Nephron (organoid): ENCODE measurements around the gene SYT14.

Experiments
- H3K27ac Mint-ChIP-seq, 3 experiments: 2 replicates each; pipeline ENCODE4 v1.8.0; 2020; ENCODE audit warnings: mixed read lengths in 3 of 3, mild to moderate bottlenecking in 2 of 3, moderate library complexity in 1 of 3
- H3K27me3 Mint-ChIP-seq: 2 replicates; pipeline ENCODE4 v1.8.0; 2021; ENCODE audit warnings: low read depth, mild to moderate bottlenecking, moderate library complexity, mixed read lengths
- H3K36me3 Mint-ChIP-seq: 2 replicates; pipeline ENCODE4 v1.8.0; 2020; ENCODE audit warnings: low read depth, mixed read lengths
- H3K4me1 Mint-ChIP-seq: 2 replicates; pipeline ENCODE4 v1.8.0; 2020; ENCODE audit warnings: mixed read lengths
- H3K4me3 Mint-ChIP-seq, 3 experiments: 2 replicates each; pipeline ENCODE4 v1.8.0; 2020; ENCODE audit warnings: mild to moderate bottlenecking in 3 of 3, mixed read lengths in 3 of 3, moderate library complexity in 2 of 3
- H3K9me3 Mint-ChIP-seq: 2 replicates; pipeline ENCODE4 v1.8.0; 2020; ENCODE audit warnings: mixed read lengths
- CTCF ChIP-seq, 3 experiments: fragments of 200-600 bp; sonication (generic); IDR thresholded peaks; one replicate each; pipeline ENCODE4 v1.5.0; 2021; ENCODE audit warnings: antibody characterized with exemption in 3 of 3; ENCODE audit not compliant: unreplicated experiment in 3 of 3

The SYT14 gene

GRCh38 chr1:210072129-210072528, 134.1 kb downstream of the SYT14 start:
- no peak overlapping the region for H3K27ac Mint-ChIP-seq
- peaks cover 6% of the 10 kb centered on the region for H3K4me1 Mint-ChIP-seq
- no peak overlapping the region for H3K4me3 Mint-ChIP-seq
- no peaks in the 10 kb centered on the region for H3K36me3 Mint-ChIP-seq
- no peak for TF ChIP-seq CTCF (IDR thresholded peaks at IDR 0.05; ENCODE audit: unreplicated experiment in 3 of 3)
- no peaks in the 10 kb centered on the region for H3K27me3 Mint-ChIP-seq
- no peaks in the 10 kb centered on the region for H3K9me3 Mint-ChIP-seq

GRCh38 chr1:210072896-210073504, 135.0 kb downstream of the SYT14 start:
- H3K9me3 Mint-ChIP-seq = no peaks in the 10 kb centered on the region
- H3K27ac Mint-ChIP-seq = no peak overlapping the region
- H3K4me1 Mint-ChIP-seq = peaks cover 6% of the 10 kb centered on the region
- no peak for TF ChIP-seq CTCF (IDR thresholded peaks at IDR 0.05; ENCODE audit: unreplicated experiment in 3 of 3)
- no peak overlapping the region for H3K4me3 Mint-ChIP-seq
- H3K36me3 Mint-ChIP-seq = no peaks in the 10 kb centered on the region
- no peaks in the 10 kb centered on the region for H3K27me3 Mint-ChIP-seq

- Mint-ChIP-seq H3K4me3 (no peak overlapping the region), H3K36me3 (no peaks in the 10 kb centered on the region), H3K4me1 (peaks cover 6% of the 10 kb centered on the region), H3K9me3 (no peaks in the 10 kb centered on the region), H3K27ac (no peak overlapping the region), H3K27me3 (no peaks in the 10 kb centered on the region)
- TF ChIP-seq CTCF (IDR thresholded peaks at IDR 0.05; ENCODE audit: unreplicated experiment in 3 of 3) = no peak
These were observed 136.9 kb downstream of the SYT14 start for GRCh38 chr1:210074904-210075303.

GRCh38 chr1:210076620-210077019, 138.6 kb downstream of the SYT14 start:
- Mint-ChIP-seq H3K27me3 (no peaks in the 10 kb centered on the region), H3K9me3 (no peaks in the 10 kb centered on the region), H3K4me1 (peaks cover 6% of the 10 kb centered on the region), H3K36me3 (no peaks in the 10 kb centered on the region), H3K4me3 (no peak overlapping the region), H3K27ac (no peak overlapping the region)
- no peak for TF ChIP-seq CTCF (IDR thresholded peaks at IDR 0.05; ENCODE audit: unreplicated experiment in 3 of 3)

- no peaks in the 10 kb centered on the region for H3K9me3 Mint-ChIP-seq
- TF ChIP-seq CTCF (IDR thresholded peaks at IDR 0.05; ENCODE audit: unreplicated experiment in 3 of 3) = no peak
- no peaks in the 10 kb centered on the region for H3K27me3 Mint-ChIP-seq
- H3K4me3 Mint-ChIP-seq = no peak overlapping the region
- H3K4me1 Mint-ChIP-seq = no peaks in the 10 kb centered on the region
- H3K36me3 Mint-ChIP-seq = no peaks in the 10 kb centered on the region
- no peak overlapping the region for H3K27ac Mint-ChIP-seq
These were observed 143.5 kb downstream of the SYT14 start for GRCh38 chr1:210081494-210081893.

GRCh38 chr1:210085359-210085758, 147.3 kb downstream of the SYT14 start:
- H3K4me1 Mint-ChIP-seq = no peaks in the 10 kb centered on the region
- no peak overlapping the region for H3K4me3 Mint-ChIP-seq
- TF ChIP-seq CTCF (IDR thresholded peaks at IDR 0.05; ENCODE audit: unreplicated experiment in 3 of 3) = no peak
- H3K36me3 Mint-ChIP-seq = no peaks in the 10 kb centered on the region
- no peak overlapping the region for H3K27ac Mint-ChIP-seq
- H3K27me3 Mint-ChIP-seq = no peaks in the 10 kb centered on the region
- no peaks in the 10 kb centered on the region for H3K9me3 Mint-ChIP-seq
